ENCODE data around the gene MBD3L2. TPM values are rescaled to one million over a fixed set of nuclear protein-coding genes. Genes with fewer than 3 reads are reported as not detected.

The MBD3L2 gene
- total RNA-seq, 1 donor from 2014 or later = not detected

DNA sequence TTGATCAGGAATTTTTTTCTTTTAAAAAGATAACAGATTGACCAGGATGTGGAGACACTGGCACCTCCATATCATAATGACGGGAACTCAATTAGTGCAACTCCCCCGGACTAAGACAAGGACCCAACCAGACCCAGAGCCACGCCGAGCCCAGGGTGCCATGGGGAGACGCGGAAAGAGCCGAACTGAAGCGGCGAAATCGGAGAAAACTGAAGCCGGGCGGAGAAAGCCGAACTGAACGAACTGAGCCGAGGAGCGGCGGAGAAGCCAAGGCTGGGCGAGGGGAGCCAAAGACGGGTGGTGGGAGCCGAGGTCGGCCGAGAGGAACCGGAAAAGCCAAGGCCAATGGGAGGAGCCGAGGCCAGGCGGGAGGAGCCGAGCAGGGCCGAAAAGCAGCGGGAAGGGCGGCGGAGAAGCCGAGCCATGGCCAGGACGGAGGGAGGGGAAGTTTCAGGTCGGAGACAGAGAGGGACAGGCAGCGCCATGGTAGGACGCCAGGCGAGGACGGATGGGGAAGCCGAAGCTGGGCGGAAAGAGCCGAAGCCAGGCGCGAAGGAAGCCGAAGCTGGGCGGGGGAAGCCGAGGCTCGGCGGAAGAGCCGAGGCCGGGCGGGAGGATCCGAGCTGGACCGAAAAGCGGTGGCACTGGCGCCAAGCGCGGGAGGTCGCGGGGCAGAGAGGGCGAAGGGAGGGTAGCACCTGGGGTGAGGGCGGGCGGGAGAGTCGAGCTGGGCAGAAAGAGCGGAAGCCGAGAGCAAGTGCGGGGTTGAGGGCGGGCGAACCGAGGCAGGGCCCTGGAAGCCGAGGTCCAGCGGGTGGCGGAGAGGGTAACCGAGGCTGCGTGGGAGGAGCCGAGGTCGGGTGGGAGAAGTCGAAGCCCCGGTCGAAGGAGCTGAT lies 49.8 kb downstream of the MBD3L2 start:
- H3K27me3 Mint-ChIP-seq = no peaks in the 10 kb centered on the region
- peaks cover 18% of the 10 kb centered on the region for H3K4me1 Mint-ChIP-seq
- intact Hi-C loops (cut with micrococcal nuclease) = loop anchor here (1.0 to 5.0 kb wide), 3 partner anchors 30 to 582 kb away; partner anchors contain the start of genes TRAPPC5 and ZNF557
- TF ChIP-seq, protein P1, sequence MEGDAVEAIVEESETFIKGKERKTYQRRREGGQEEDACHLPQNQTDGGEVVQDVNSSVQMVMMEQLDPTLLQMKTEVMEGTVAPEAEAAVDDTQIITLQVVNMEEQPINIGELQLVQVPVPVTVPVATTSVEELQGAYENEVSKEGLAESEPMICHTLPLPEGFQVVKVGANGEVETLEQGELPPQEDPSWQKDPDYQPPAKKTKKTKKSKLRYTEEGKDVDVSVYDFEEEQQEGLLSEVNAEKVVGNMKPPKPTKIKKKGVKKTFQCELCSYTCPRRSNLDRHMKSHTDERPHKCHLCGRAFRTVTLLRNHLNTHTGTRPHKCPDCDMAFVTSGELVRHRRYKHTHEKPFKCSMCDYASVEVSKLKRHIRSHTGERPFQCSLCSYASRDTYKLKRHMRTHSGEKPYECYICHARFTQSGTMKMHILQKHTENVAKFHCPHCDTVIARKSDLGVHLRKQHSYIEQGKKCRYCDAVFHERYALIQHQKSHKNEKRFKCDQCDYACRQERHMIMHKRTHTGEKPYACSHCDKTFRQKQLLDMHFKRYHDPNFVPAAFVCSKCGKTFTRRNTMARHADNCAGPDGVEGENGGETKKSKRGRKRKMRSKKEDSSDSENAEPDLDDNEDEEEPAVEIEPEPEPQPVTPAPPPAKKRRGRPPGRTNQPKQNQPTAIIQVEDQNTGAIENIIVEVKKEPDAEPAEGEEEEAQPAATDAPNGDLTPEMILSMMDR (IDR thresholded peaks at IDR 0.05) = no peak
- peaks cover 20% of the 10 kb centered on the region for H3K9me3 Mint-ChIP-seq
- CTCF ChIA-PET = interaction anchor here (0.9 to 1.2 kb wide), 5 partner anchors 243 to 846 kb away, joined by 3 to 4 read pairs (median 3); partner anchors contain the start of gene TRAPPC5
- ATAC-seq (ENCODE audit: low read depth) (peak; percentile 92), DNase-seq (peak; percentile 86)
- H3K4me3 Mint-ChIP-seq = peak overlapping the region; percentile 92
- H3K36me3 Mint-ChIP-seq (ENCODE audit: low read depth) = peaks cover 17% of the 10 kb centered on the region
- POLR2A ChIA-PET = interaction anchor here (0.6 to 1.4 kb wide), 22 partner anchors 9 to 845 kb away, joined by 3 to 45 read pairs (median 4); partner anchors contain the start of genes ALKBH7, ARHGEF18, KHSRP and MAP2K7
- H3K27ac Mint-ChIP-seq = peak overlapping the region; percentile 95

DNA sequence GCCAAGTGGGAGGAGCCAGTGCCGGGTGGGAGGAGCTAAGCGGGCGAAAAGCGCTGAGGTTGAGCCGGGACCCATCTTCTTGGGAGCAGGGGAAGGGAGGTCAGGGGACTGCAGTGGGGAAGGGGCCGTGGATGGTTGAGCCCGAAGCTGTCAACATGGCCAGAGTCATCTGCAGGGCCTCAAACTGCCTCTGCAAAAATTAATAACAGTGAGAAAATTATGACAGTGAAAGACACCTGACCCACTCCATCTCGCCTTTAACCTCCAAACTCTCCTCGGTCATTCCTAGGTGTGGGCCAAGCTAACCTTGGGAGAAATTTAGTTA lies 50.4 kb downstream of the MBD3L2 start:
- ATAC-seq (ENCODE audit: low read depth) (no peak), DNase-seq (no peak)
- ChIA-PET POLR2A (interaction anchor here (0.7 to 1.4 kb wide), 18 partner anchors 8 to 844 kb away, joined by 3 to 45 read pairs (median 4); partner anchors contain the start of genes ALKBH7, ARHGEF18, KHSRP and MAP2K7), CTCF (interaction anchor here (0.9 to 1.1 kb wide), 4 partner anchors 243 to 845 kb away, joined by 3 to 4 read pairs (median 3); no protein-coding TSS in a partner anchor)
- Mint-ChIP-seq H3K9me3 (peaks cover 20% of the 10 kb centered on the region), H3K4me3 (peak overlapping the region; percentile 92), H3K27me3 (no peaks in the 10 kb centered on the region), H3K27ac (peak overlapping the region; percentile 95), H3K4me1 (peaks cover 18% of the 10 kb centered on the region), H3K36me3 (ENCODE audit: low read depth) (peaks cover 17% of the 10 kb centered on the region)
- intact Hi-C loops (cut with micrococcal nuclease) = loop anchor here (1.0 to 5.0 kb wide), 3 partner anchors 30 to 581 kb away; partner anchors contain the start of genes TRAPPC5 and ZNF557
- TF ChIP-seq, protein P1 (IDR thresholded peaks at IDR 0.05) = no peak

Other genes with a start within 250 kb of the MBD3L2 start
- 0.15 and 0.18 TPM in 2 replicates for gene ADGRE1, start 161.7 kb upstream of the MBD3L2 start, total RNA-seq
- gene MBD3L2B, start 27.9 kb upstream of the MBD3L2 start, total RNA-seq = not detected in 2 replicates
- not detected in 2 replicates for gene MBD3L5, start 18.7 kb upstream of the MBD3L2 start, total RNA-seq
- gene MBD3L4, start 9.1 kb upstream of the MBD3L2 start, total RNA-seq = not detected in 2 replicates
- not detected in 2 replicates for gene MBD3L3, start 9.4 kb downstream of the MBD3L2 start, total RNA-seq
- gene ZNF557, start 20.4 kb downstream of the MBD3L2 start, total RNA-seq = 21.8 and 22.6 TPM in 2 replicates
- 3.2 and 3.3 TPM in 2 replicates for gene INSR, start 245.1 kb downstream of the MBD3L2 start, total RNA-seq

All from activated B cell treated with CpG ODN at 0.5 μM for 24 hours (primary cell).